Activated naive CD4-positive, alpha-beta T cell treated with anti-CD3 and anti-CD28 coated beads for 36 hours (primary cell): ENCODE results near the gene AHRR. TPM values are rescaled to one million over a fixed set of nuclear protein-coding genes. Genes with fewer than 3 reads are reported as not detected.

Experiments used
- CTCF ChIA-PET: fragments of 350-600 bp; sonication (Branson Sonifier 250); formaldehyde crosslinking; loops from one replicate; lab custom pipeline; 2021; ENCODE audit warnings: antibody characterized with exemption; lab: Charles Lee
- DNase-seq: peaks from one replicate; pipeline ENCODE4 v3.0.0-alpha.2; 2020
- H3K27ac Mint-ChIP-seq: one replicate; pipeline ENCODE4 v1.8.0; 2021; ENCODE audit warnings: mild to moderate bottlenecking, mixed read lengths
- H3K27me3 Mint-ChIP-seq: one replicate; pipeline ENCODE4 v1.8.0; 2021; ENCODE audit warnings: low read depth, mixed read lengths
- H3K36me3 Mint-ChIP-seq: one replicate; pipeline ENCODE4 v1.8.0; 2021; ENCODE audit warnings: low read depth, mixed read lengths
- H3K4me1 Mint-ChIP-seq: one replicate; pipeline ENCODE4 v1.8.0; 2021; ENCODE audit warnings: low read depth, mixed read lengths
- H3K4me3 Mint-ChIP-seq: one replicate; pipeline ENCODE4 v1.8.0; 2021; ENCODE audit warnings: mild to moderate bottlenecking, moderate library complexity, mixed read lengths
- H3K9me3 Mint-ChIP-seq: one replicate; pipeline ENCODE4 v1.8.0; 2021; ENCODE audit warnings: mixed read lengths
- intact Hi-C: fragments of 100-400 bp; cut with micrococcal nuclease; formaldehyde crosslinking; loops from one replicate; pipeline ENCODE4 v1.15.1; 2023
- total RNA-seq, 2 experiments: library from RNA; stranded (reverse); gene quantifications; one replicate each; pipeline ENCODE4 v1.2.3, GENCODE V29; 2021

Gene AHRR
- total RNA-seq, 2 experiments from 2014 or later, result 4.1 to 5.5 TPM

DNA sequence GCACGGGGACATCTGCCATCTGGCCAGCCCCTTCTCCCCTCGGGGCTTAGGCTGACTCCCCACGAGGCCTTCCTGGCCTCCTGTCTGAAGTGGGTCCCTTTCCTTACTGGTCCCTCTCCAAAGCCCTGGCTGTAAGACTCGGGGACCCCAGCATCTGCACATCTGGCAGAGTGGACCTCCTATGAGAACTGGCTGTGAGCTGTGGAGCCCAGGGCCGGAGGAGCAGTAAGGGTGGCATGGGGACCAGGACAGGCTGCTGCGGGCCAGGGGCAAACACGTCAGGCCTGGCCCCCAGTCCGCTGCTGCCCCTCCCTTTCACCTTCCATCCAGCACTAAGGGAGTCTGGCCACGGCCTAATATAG is 155.3 kb downstream of the AHRR start:
- no peak for DNase-seq
- peaks cover 3% of the 10 kb centered on the region for H3K36me3 Mint-ChIP-seq
- peaks cover 6% of the 10 kb centered on the region for H3K4me1 Mint-ChIP-seq
- H3K9me3 Mint-ChIP-seq, result no peaks in the 10 kb centered on the region
- intact Hi-C loops, result loop anchor here (10.0 kb wide), 2 partner anchors 628 to 868 kb away; partner anchors contain the start of gene CLPTM1L
- no peak overlapping the region for H3K27ac Mint-ChIP-seq
- CTCF ChIA-PET, result no interaction called here
- no peak overlapping the region for H3K4me3 Mint-ChIP-seq
- H3K27me3 Mint-ChIP-seq, result peaks cover 2% of the 10 kb centered on the region

DNA sequence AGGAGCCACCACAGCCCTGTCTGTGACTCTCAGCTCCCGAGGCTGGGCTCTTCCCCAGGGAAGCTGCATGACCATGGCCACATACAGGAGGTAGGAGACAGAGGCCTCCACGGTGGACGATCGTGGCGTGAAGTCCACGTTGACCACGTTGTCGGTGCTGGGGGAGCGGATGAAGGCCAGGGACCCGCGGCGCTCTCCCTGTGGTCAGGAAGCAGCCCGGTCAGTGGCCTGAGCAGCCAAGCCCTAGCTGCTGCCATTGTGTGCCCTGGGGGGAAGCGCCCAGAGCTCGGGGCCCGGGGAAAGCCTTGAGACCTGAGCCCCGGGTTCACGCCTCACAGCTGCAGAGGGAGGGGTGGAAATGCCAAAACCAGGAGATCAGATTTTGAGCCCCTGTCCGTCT is 155.7 kb downstream of the AHRR start:
- CTCF ChIA-PET, result no interaction called here
- DNase-seq, result no peak
- Mint-ChIP-seq H3K9me3 (no peaks in the 10 kb centered on the region), H3K36me3 (no peaks in the 10 kb centered on the region), H3K27me3 (peaks cover 2% of the 10 kb centered on the region), H3K4me1 (peaks cover 4% of the 10 kb centered on the region), H3K4me3 (no peak overlapping the region), H3K27ac (no peak overlapping the region)
- intact Hi-C loops, result loop anchor here (10.0 kb wide), 2 partner anchors 628 to 868 kb away; partner anchors contain the start of gene CLPTM1L

DNA sequence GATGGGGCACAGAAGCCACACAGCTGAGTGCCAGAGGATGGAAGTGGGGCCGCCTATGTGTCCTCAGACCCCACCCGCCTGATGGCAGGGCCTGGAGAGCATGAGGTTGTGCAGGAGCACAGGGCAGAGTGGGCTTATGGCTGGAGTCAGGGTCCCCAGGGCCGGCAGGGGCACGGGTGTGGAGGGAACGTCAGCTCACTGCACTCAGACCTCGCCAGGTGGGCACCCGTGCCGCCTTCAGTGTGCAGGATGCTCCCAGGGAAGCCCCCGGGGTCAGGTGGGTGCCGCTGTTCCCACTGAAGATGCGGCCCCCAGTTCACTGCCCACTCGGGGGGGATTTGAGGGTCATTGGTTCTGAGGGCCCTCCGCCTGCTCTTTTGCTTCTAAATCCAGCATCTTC is 156.4 kb downstream of the AHRR start:
- DNase-seq, result no peak
- CTCF ChIA-PET, result no interaction called here
- Mint-ChIP-seq H3K27ac (no peak overlapping the region), H3K27me3 (peaks cover 2% of the 10 kb centered on the region), H3K4me3 (no peak overlapping the region), H3K36me3 (no peaks in the 10 kb centered on the region), H3K9me3 (no peaks in the 10 kb centered on the region), H3K4me1 (peaks cover 4% of the 10 kb centered on the region)
- intact Hi-C loops, result loop anchor here (10.0 kb wide), 2 partner anchors 627 to 867 kb away; partner anchors contain the start of gene CLPTM1L

DNA sequence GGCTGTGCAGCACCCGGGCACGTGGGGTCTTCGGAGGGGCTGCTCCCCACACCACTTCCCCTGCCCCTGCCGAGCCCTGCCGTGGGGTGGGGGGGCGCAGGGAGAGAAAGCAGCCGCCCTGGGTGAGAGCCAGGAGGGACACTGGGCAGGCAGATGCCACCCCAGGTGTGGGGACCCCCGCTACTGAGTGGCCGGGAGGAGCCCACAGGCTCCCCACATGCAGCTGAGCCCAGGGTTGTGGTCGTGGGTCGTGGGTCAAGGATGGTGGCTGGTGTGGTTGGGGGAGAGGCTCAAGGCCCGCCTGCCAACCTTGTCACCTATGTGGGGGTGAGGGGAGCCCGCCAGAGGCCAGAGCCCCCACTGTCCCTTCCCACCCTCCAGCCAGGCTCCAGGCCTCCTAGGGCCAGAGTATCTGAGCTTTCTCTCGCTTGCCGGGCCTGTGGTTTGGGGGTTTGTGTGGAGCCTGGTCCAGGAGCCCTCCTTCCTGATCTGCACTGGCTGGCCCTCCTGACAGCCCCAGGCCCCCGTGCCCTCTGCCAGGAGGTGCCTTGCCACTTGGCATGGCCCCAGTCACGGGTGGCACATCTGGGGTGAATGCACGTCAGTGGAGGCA is 157.0 kb downstream of the AHRR start:
- H3K36me3 Mint-ChIP-seq, result no peaks in the 10 kb centered on the region
- no peak for DNase-seq
- intact Hi-C loops, result loop anchor here (10.0 kb wide), 2 partner anchors 626 to 866 kb away; partner anchors contain the start of gene CLPTM1L
- H3K4me1 Mint-ChIP-seq, result peaks cover 4% of the 10 kb centered on the region
- H3K27ac Mint-ChIP-seq, result no peak overlapping the region
- H3K4me3 Mint-ChIP-seq, result no peak overlapping the region
- no peaks in the 10 kb centered on the region for H3K9me3 Mint-ChIP-seq
- CTCF ChIA-PET, result interaction anchor here (0.6 kb wide), 1 partner anchor 176 kb away, joined by 3 read pairs; no protein-coding TSS in a partner anchor
- H3K27me3 Mint-ChIP-seq, result peaks cover 2% of the 10 kb centered on the region

DNA sequence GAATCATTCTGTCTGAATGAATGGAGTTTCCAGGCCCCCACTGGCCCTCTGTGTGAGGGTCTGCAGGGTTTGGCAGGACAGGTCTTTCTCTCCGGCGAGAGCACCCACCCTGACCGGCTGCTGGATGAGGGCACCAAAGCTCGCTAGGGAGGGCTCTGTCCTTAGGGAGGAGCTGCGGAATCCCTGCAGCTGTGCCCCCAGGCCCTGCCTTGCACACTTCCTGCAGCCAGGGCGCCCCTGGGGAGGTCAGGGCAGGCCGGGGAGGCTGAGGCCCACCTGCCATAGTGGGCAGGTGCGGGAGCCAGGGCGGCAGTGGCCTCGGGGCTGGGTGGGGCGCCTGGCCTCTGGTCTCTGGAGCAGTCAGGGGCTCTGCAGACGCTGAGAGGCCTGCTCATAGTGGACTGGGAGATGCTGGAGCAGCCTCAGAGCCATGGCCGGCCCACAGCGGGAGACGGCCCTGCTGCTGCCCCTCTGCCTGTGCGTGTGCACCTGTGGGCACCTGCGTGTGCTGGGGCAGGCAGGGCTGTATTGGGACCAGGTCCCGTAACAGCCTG is 157.5 kb downstream of the AHRR start:
- Mint-ChIP-seq H3K4me3 (no peak overlapping the region), H3K27me3 (peaks cover 2% of the 10 kb centered on the region), H3K4me1 (peaks cover 2% of the 10 kb centered on the region), H3K9me3 (no peaks in the 10 kb centered on the region), H3K27ac (no peak overlapping the region), H3K36me3 (no peaks in the 10 kb centered on the region)
- no peak for DNase-seq
- intact Hi-C loops, result loop anchor here (10.0 kb wide), 2 partner anchors 626 to 866 kb away; partner anchors contain the start of gene CLPTM1L
- CTCF ChIA-PET, result no interaction called here

DNA sequence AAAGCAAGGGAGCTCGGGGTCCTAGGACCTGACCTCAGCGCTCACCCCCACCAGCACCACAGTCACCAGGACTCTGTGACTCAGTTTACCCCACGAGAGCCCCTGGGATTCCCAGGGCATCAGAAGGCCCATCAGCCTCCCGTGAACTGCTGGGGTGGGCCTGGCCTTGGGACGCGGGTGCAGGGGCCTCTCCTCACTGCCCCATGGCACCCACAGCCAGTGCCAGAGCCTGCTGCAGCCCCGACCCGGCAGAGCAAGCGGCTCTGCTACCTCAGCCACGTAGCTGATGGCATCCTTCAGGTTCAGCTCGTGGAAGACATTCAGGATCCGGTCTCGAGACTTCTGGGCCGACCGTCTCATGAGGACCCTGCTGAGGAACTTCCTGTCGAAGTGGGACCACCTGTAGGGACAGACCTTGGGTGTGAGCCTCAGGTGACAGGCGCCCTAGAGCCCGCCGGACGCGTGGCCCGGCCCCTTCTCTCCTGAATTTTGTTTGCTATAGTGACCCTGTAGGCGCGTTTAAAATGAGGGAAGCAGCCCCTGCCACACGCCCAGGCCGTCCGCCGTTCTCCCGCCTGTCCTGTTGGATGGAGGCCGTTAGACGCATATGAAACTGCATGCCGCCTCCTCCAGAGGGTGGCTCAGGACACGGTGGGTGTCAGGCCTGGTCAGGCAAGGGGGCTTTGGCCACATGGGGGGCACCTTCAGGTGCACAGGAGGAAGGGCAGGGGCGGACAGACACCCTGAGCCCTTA is 158.2 kb downstream of the AHRR start:
- peaks cover 3% of the 10 kb centered on the region for H3K27me3 Mint-ChIP-seq
- CTCF ChIA-PET, result no interaction called here
- no peak for DNase-seq
- H3K27ac Mint-ChIP-seq, result no peak overlapping the region
- no peaks in the 10 kb centered on the region for H3K9me3 Mint-ChIP-seq
- H3K36me3 Mint-ChIP-seq, result no peaks in the 10 kb centered on the region
- no peak overlapping the region for H3K4me3 Mint-ChIP-seq
- peaks cover 2% of the 10 kb centered on the region for H3K4me1 Mint-ChIP-seq
- intact Hi-C loops, result loop anchor here (10.0 kb wide), 2 partner anchors 625 to 865 kb away; partner anchors contain the start of gene CLPTM1L

DNA sequence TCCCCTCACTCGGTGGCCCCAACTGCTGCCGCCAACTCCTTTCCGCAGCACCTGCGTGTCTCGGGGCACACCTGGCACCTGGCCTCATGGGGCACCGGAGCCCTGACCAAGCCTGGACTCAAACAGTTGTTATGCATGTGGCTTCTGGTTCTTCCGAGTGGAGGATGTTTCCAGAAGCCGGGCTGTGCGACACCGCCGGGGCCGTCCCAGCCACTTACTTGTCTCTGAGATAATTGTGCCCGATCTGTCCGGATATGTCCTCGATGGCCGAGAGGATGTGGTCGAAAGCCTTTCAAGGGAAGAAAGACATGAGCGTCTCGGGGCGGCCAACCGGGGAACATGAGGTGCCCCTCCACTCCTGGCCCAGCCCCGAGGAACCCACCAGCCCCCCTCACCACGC is 159.8 kb downstream of the AHRR start:
- peaks cover 3% of the 10 kb centered on the region for H3K27me3 Mint-ChIP-seq
- peaks cover 6% of the 10 kb centered on the region for H3K4me1 Mint-ChIP-seq
- intact Hi-C loops, result no loop called here
- H3K4me3 Mint-ChIP-seq, result no peak overlapping the region
- CTCF ChIA-PET, result no interaction called here
- H3K9me3 Mint-ChIP-seq, result no peaks in the 10 kb centered on the region
- H3K36me3 Mint-ChIP-seq, result no peaks in the 10 kb centered on the region
- no peak overlapping the region for H3K27ac Mint-ChIP-seq
- no peak for DNase-seq

DNA sequence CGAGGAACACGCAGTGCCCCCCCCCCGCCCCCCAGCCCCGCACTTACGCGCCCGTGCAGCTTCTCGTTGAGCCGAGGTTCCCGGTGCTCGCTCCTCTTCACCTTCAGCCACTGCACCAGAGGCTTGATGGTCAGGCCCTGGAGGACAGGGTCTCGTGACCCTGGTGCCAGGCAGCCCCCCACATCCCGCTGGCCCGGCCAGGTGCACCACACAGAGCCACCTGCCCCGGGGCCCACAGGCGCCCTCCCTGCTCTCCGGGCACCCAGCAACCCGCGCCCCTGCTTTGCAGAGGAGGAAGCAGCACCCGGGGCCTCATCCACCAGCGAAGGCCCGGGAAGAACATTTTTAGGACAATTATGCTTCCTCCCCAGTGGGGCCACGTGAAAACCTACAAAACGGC is 160.5 kb downstream of the AHRR start:
- peaks cover 8% of the 10 kb centered on the region for H3K4me1 Mint-ChIP-seq
- H3K36me3 Mint-ChIP-seq, result no peaks in the 10 kb centered on the region
- no peak overlapping the region for H3K27ac Mint-ChIP-seq
- H3K27me3 Mint-ChIP-seq, result peaks cover 3% of the 10 kb centered on the region
- H3K4me3 Mint-ChIP-seq, result no peak overlapping the region
- intact Hi-C loops, result no loop called here
- no peak for DNase-seq
- no peaks in the 10 kb centered on the region for H3K9me3 Mint-ChIP-seq
- CTCF ChIA-PET, result no interaction called here

DNA sequence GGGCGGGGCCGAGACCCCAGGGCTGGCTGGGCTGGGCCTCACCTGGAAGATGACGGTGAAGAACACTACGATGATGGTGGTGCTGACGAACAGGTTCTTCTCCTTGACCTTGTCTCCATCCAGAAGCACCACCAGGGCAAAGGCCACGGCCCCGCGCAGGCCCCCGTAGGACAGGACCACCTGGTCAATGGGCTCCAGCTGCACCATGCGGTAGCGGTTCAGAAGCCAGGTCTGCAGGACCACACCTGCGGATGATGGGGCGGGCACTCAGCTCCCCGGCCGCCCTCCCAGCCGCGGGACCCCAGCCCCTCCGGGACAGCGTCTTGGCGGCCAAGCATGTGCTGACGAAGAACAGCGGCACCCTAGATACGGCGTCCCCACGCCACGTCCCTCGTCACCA is 161.0 kb downstream of the AHRR start:
- Mint-ChIP-seq H3K4me1 (peaks cover 8% of the 10 kb centered on the region), H3K4me3 (no peak overlapping the region), H3K36me3 (no peaks in the 10 kb centered on the region), H3K9me3 (no peaks in the 10 kb centered on the region), H3K27me3 (peaks cover 3% of the 10 kb centered on the region), H3K27ac (no peak overlapping the region)
- CTCF ChIA-PET, result no interaction called here
- intact Hi-C loops, result no loop called here
- no peak for DNase-seq

DNA sequence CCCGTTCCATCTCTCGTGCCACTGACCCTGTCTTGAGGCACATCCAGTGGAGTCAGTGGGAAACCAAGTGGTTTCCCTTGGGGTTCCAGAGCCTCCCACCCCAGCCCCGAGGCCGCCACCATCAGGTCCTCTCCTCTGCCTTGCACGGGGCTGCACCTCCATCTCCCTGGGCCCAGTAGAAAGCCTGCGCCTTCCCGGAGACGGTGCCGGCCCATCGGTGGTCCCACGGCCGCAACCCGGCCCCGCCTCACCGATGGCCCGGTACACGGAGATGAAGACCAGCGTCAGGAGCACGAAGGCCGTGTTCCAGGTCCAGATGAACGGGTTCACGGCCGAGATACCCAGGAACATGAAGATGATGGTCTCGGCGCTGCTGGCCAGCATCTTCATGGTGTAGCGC is 161.5 kb downstream of the AHRR start:
- no peaks in the 10 kb centered on the region for H3K9me3 Mint-ChIP-seq
- intact Hi-C loops, result no loop called here
- H3K4me3 Mint-ChIP-seq, result no peak overlapping the region
- H3K4me1 Mint-ChIP-seq, result peaks cover 8% of the 10 kb centered on the region
- no peaks in the 10 kb centered on the region for H3K36me3 Mint-ChIP-seq
- DNase-seq, result no peak
- CTCF ChIA-PET, result no interaction called here
- peaks cover 3% of the 10 kb centered on the region for H3K27me3 Mint-ChIP-seq
- no peak overlapping the region for H3K27ac Mint-ChIP-seq

DNA sequence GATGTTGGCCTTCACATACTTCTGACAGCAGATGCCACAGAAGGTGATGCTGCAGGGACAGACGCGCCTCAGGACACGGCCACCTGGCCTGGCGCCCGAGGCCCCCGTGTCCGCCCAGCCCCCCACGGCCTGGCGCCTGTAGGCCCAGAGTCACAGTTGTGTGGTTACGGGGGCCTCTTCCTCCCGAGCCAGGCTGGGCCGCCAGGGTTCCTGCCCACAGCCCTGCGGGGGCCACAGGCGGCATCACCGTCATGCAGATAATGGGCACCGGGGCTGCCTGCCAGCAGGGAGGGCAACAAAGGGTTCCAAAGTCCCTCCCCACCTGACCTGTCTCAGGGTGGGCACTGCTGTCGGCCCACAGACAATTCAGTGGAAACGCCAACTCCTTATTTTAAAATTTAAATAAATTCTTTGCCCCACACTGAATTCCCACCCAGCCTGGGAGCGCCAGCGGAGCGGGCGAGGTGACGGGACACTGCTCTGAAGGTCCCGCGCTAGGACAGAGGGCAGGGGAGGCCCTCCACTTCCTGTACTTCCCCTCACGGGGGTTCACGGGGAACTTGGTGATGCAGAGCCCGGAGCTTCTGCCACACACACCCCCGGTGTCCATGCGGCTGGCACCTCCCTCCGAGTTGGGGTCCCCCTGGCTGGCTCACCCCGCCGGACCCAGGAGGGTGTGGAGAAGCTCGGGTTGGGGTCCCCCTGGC is 162.1 kb downstream of the AHRR start:
- CTCF ChIA-PET, result no interaction called here

DNA sequence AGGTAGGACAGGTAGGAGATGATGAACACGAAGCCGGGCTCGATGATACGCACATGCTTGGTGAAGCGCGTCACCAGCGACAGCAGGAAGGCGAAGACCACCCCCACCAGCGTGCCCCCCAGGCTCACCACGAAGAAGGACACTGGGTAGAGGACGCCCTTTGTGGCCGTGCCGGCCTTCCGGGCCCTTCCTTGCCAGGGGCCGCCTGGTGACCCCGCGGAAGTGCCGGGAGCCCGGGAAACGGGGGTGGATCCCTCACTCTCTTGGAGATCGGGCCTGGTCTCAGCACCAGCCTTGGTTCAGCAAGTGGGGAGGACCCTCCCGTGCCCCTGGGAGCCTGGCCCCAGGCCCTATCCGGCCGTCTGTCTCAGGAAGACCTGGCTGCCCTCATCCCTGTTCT is 163.0 kb downstream of the AHRR start:
- Mint-ChIP-seq H3K27ac (no peak overlapping the region), H3K27me3 (peaks cover 3% of the 10 kb centered on the region), H3K4me1 (peaks cover 8% of the 10 kb centered on the region), H3K4me3 (no peak overlapping the region), H3K36me3 (no peaks in the 10 kb centered on the region), H3K9me3 (no peaks in the 10 kb centered on the region)
- CTCF ChIA-PET, result no interaction called here
- no peak for DNase-seq
- intact Hi-C loops, result no loop called here

More for the DNA sequence above, 162.1 kb downstream of the AHRR start:
- no peaks in the 10 kb centered on the region for H3K36me3 Mint-ChIP-seq
- intact Hi-C loops, result no loop called here
- no peak overlapping the region for H3K27ac Mint-ChIP-seq
- peaks cover 3% of the 10 kb centered on the region for H3K27me3 Mint-ChIP-seq
- peaks cover 8% of the 10 kb centered on the region for H3K4me1 Mint-ChIP-seq
- H3K9me3 Mint-ChIP-seq, result no peaks in the 10 kb centered on the region
- no peak for DNase-seq
- no peak overlapping the region for H3K4me3 Mint-ChIP-seq
